Fibroblast of villous mesenchyme (primary cell): ENCODE measurements around the gene AMIGO1. TPM values are rescaled to one million over a fixed set of nuclear protein-coding genes. Genes with fewer than 3 reads are reported as not detected.
A peak's percentile ranks its signal among the peaks of the same experiment; 100 is the strongest.

Source experiments
- DNase-seq: peaks from one replicate; pipeline ENCODE4 v3.0.0-alpha.2; 2010; ENCODE audit warnings: low read depth
- H3K4me3 ChIP-seq: 2 replicates; pipeline ENCODE4 v1.5.1; 2011; ENCODE audit warnings: low read depth, mild to moderate bottlenecking, low read length
- total RNA-seq: library from RNA; depleted of rRNA; stranded (reverse); fragments of >200 nt; gene quantifications from 2 replicates; pipeline ENCODE4 v1.2.3, GENCODE V29; 2012
- TF ChIP-seq, protein P1 (sequence below): IDR thresholded peaks from 2 replicates; pipeline ENCODE4 v1.5.1; 2012; ENCODE audit warnings: low read depth, mild to moderate bottlenecking, low read length; ENCODE audit not compliant: insufficient read depth

The AMIGO1 gene
- total RNA-seq, 1 donor, result 3.5 TPM

DNA sequence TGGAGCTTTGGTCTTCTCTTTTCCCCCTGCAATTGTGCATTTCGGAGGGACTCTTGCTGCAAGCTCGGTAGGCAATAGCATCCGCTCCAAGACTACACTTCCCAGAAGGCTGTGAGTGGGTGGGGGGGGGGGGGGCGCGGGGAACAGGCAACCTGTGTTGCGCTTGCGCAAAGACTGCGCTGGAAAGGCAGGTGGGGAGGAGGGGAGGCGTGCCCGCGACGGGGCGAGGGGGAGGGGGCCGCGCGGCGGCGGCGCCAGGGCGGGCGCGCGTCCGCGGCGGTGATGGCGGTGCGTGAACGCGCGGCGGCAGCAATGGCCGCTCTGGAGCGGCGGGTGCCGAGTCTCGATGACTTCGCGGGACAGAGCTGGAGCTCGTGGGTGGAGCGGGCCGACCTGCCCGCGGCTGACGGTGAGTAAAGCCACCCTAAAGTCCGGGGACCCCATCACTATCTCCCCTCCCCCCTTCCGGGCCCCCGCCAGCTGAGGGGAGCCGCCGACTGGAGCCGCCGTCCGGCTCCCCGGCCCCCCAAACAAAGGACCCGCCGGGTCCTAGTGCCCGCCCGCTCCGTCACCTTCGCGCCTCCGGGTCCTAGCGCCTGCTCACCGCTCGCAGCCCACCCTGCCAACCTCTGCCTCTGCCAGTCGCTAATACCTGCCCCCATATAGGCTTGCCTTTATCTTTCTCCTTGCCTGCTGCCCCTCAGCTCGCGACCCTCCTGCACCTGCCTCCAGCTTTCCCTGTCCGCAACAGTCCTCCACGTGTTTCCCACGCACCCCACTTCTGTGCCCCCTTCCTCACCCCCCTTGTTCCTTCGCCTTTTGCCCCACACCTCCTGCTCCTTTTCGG lies 25.6 kb downstream of the AMIGO1 start, which contains the start of gene ATXN7L2:
Gene ATXN7L2, plus strand, starts transcription at position 234 of the 847 bp plus-strand sequence. Its CDS starts 49 bp downstream, at position 283.
- TF ChIP-seq, protein P1, sequence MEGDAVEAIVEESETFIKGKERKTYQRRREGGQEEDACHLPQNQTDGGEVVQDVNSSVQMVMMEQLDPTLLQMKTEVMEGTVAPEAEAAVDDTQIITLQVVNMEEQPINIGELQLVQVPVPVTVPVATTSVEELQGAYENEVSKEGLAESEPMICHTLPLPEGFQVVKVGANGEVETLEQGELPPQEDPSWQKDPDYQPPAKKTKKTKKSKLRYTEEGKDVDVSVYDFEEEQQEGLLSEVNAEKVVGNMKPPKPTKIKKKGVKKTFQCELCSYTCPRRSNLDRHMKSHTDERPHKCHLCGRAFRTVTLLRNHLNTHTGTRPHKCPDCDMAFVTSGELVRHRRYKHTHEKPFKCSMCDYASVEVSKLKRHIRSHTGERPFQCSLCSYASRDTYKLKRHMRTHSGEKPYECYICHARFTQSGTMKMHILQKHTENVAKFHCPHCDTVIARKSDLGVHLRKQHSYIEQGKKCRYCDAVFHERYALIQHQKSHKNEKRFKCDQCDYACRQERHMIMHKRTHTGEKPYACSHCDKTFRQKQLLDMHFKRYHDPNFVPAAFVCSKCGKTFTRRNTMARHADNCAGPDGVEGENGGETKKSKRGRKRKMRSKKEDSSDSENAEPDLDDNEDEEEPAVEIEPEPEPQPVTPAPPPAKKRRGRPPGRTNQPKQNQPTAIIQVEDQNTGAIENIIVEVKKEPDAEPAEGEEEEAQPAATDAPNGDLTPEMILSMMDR, result no peak
- peak; percentile 90 for DNase-seq
- peak within 1 kb of the TSS; percentile 85 for H3K4me3 ChIP-seq

DNA sequence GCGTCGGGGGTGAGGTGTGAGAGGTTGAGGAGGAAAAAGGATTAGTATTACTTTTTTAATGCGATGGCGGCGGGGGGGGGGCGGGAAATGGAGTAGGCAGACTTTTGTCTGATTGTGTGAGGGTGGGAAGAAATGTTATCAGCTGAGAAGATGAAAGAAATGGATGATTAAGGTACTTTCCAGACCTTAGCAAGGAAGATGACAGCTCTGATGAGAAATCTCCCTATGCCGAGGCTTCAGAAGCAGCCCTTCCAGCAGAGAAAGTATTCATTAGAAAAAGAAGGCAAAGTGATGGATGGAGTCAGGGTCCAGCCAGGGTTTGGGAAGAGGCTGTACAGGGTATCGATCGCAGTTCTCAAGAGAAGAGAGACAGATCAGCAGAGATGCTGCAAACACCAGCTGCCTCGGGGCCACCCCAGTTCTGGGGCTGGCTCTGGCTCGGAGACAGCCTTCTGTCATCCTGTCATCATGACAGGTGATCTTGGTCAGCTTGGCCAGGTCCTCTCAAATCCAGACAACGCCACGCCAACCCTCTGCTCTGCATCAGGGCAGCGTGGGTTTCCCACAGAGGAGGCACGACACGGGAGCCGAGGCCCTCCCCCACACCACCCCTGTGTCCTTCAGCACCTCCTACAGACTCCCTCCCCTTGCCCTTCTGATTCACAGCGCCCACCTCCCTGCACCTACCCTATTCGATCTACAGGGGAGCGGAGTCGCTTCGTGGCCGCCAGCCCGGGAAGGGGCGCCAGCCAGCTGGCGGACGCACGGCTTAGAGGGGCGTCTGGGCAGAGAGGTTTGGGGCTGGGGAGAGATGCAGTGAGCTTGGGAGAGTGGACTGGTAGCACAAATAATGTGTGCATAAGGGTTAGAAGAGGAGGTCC lies 26.5 kb downstream of the AMIGO1 start:
- DNase-seq, result no peak
- TF ChIP-seq, protein P1, result no peak
- peak overlapping the region; percentile 65 for H3K4me3 ChIP-seq

DNA sequence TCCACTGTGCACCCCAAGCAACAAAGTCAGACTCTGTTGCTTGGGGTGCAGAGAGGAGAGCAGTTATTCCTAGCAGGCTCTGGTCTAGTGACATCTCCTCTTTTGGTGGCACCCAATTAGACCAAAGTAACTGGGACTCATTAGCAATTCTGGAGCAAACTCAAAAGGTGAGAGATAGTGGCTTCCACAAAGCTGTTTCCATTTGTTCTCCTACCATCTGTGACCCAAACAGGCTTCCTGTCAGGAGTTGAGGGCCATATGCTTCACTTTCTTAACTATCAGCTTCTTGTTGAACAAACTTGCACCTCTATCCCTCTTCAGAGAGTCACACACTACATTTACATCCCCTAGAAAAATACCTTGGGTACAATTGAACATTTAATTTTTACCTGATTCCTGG lies 27.3 kb downstream of the AMIGO1 start:
- TF ChIP-seq, protein P1, result no peak
- no peak overlapping the region for H3K4me3 ChIP-seq
- no peak for DNase-seq

DNA sequence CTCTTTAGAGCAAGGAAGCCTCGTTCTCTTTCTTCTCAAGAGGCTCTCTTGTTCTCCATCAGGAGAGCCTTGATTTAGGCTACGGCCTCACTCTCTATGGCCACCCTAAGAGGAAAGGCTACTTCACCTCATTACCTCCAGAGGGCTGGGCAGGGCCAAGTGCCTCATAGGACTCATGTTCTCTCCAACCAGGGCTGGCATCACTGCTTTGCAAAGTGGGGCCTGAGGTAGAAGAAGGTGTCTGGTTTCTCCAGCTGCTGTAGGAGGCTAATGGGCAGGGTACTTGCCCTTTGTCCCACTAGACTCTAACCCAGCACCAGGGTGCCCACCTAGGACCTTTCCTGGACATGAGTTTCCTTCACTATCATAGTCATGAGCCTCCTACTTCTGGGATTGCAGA lies 27.9 kb downstream of the AMIGO1 start:
- no peak for DNase-seq
- H3K4me3 ChIP-seq, result no peak overlapping the region
- TF ChIP-seq, protein P1, result no peak

DNA sequence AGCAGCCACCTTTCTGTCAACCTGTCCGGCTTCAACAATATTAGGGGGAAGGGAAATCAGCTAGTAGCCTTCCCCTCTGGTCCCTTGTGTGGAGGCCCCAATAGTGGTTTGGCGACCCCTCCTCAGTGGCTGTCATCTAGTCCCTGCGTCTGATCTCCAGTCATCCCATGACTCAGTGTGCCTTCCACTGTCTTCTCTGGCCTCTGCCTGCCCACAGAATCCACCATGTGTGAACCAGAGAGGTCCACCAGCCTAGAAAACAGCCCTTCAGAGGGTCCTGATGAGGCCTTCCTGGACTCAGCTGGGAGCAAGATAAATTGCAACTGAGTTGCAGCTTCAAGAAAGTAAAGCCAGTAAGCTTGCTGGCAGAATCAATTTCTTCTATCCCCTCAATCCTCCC lies 29.6 kb downstream of the AMIGO1 start:
- H3K4me3 ChIP-seq, result no peak overlapping the region
- no peak for DNase-seq
- TF ChIP-seq, protein P1, result no peak

DNA sequence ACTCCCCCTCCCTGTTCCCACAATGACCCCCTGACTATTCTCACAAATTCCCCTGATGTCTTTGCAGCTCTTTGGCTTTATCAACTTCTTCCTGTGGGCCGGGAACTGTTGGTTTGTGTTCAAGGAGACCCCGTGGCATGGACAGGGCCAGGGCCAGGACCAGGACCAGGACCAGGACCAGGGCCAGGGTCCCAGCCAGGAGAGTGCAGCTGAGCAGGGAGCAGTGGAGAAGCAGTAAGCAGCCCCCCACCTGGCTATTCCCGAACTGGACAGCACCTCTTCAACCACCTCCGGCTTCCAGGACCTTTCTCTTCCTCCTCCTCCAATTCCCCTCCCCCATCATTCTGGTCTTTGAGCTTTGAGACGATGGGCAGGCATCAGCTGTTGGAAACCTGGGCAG lies 30.2 kb downstream of the AMIGO1 start:
- H3K4me3 ChIP-seq, result no peak overlapping the region
- TF ChIP-seq, protein P1, result no peak
- DNase-seq, result no peak
